HL-60 (cell line): Measurements from ENCODE around the gene EIF4G1.

Experiments
- DNase-seq, 2 experiments: peaks; one replicate each; pipeline ENCODE4 v3.0.0-alpha.2; 2010 to 2020; ENCODE audit warnings: low read depth in 1 of 2, low spot score in 1 of 2
- H3K27ac ChIP-seq: fragments of 250-450 bp; sonication (Bioruptor Pico); replicated peaks from 2 replicates; pipeline ENCODE4 v1.5.1; 2020; ENCODE audit warnings: mild to moderate bottlenecking, moderate library complexity
- H3K27me3 ChIP-seq: fragments of 250-450 bp; sonication (Bioruptor Pico); 2 replicates; pipeline ENCODE4 v1.5.1; 2021; ENCODE audit warnings: mild to moderate bottlenecking, moderate library complexity; ENCODE audit not compliant: insufficient read depth, poor library complexity, severe bottlenecking
- H3K4me3 ChIP-seq: replicated peaks from 2 replicates; pipeline ENCODE4 v1.5.1; 2011; ENCODE audit warnings: mild to moderate bottlenecking, control low read depth, low read length; ENCODE audit not compliant: insufficient read depth
- CTCF ChIP-seq: IDR thresholded peaks from one replicate; pipeline ENCODE4 v1.5.1; 2011; ENCODE audit warnings: low read length, control low read depth, inconsistent platforms; ENCODE audit not compliant: insufficient read depth
- GABPA ChIP-seq: IDR thresholded peaks from 2 replicates; pipeline ENCODE4 v1.6.1; 2012; ENCODE audit warnings: low read depth
- POLR2AphosphoS5 ChIP-seq: IDR thresholded peaks from 2 replicates; pipeline ENCODE4 v1.6.1; 2012; ENCODE audit warnings: low read depth
- REST ChIP-seq: IDR thresholded peaks from 2 replicates; pipeline ENCODE4 v1.6.1; 2012; ENCODE audit warnings: low read depth; ENCODE audit not compliant: insufficient replicate concordance
- SPI1 ChIP-seq: IDR thresholded peaks from 2 replicates; pipeline ENCODE4 v1.6.1; 2012; ENCODE audit warnings: low read depth, mild to moderate bottlenecking, borderline replicate concordance

Gene EIF4G1

GRCh38 chr3:184347321-184348056 lies 33.1 kb downstream of the EIF4G1 start:
- Histone ChIP-seq H3K4me3 (no peak overlapping the region), H3K27ac (no peak overlapping the region), H3K27me3 (no peaks in the 10 kb centered on the region)
- no peak for DNase-seq
- TF ChIP-seq POLR2AphosphoS5, result no peak
- TF ChIP-seq GABPA, result no peak

- TF ChIP-seq CTCF (no peak), SPI1 (no peak), GABPA (no peak), POLR2AphosphoS5 (no peak), REST (no peak)
- Histone ChIP-seq H3K4me3 (no peak overlapping the region), H3K27ac (no peak overlapping the region), H3K27me3 (no peaks in the 10 kb centered on the region)
- no peak for DNase-seq
Observed at GRCh38 chr3:184348057-184348382, 33.6 kb downstream of the EIF4G1 start.

- Histone ChIP-seq H3K4me3 (no peak overlapping the region), H3K27ac (no peak overlapping the region), H3K27me3 (no peaks in the 10 kb centered on the region)
- no peak for DNase-seq
- no peak for TF ChIP-seq SPI1
Observed at GRCh38 chr3:184349563-184350470, 35.4 kb downstream of the EIF4G1 start.

- H3K27ac ChIP-seq, result no peak overlapping the region
- no peaks in the 10 kb centered on the region for H3K27me3 ChIP-seq
- no peak overlapping the region for H3K4me3 ChIP-seq
- TF ChIP-seq CTCF (no peak), POLR2AphosphoS5 (no peak), SPI1 (no peak), REST (no peak), GABPA (no peak)
- no peak for DNase-seq
Observed at GRCh38 chr3:184350618-184351017, 36.2 kb downstream of the EIF4G1 start.
